Measurements from ENCODE around the gene FHOD3.

The FHOD3 gene

GRCh38 chr18:36668349-36668748 is 370.8 kb downstream of the FHOD3 start:
- DNase-seq (ENCODE audit: low read depth), result no peak

GRCh38 chr18:36672437-36673344 is 375.2 kb downstream of the FHOD3 start:
- DNase-seq (ENCODE audit: low read depth), result no peak

GRCh38 chr18:36673452-36673851 is 375.9 kb downstream of the FHOD3 start:
- no peak for DNase-seq (ENCODE audit: low read depth)

GRCh38 chr18:36675076-36675475 is 377.6 kb downstream of the FHOD3 start:
- no peak for DNase-seq (ENCODE audit: low read depth)

GRCh38 chr18:36675542-36675941 is 378.0 kb downstream of the FHOD3 start:
- DNase-seq (ENCODE audit: low read depth), result no peak

- DNase-seq (ENCODE audit: low read depth), result no peak
Measured at GRCh38 chr18:36676629-36677028, 379.1 kb downstream of the FHOD3 start.

GRCh38 chr18:36680042-36680441 is 382.5 kb downstream of the FHOD3 start:
- DNase-seq (ENCODE audit: low read depth), result no peak

GRCh38 chr18:36685580-36685979 is 388.1 kb downstream of the FHOD3 start:
- DNase-seq (ENCODE audit: low read depth), result no peak

- no peak for DNase-seq (ENCODE audit: low read depth)
Measured at GRCh38 chr18:36688020-36688965, 390.8 kb downstream of the FHOD3 start.

GRCh38 chr18:36692371-36692770 is 394.9 kb downstream of the FHOD3 start:
- no peak for DNase-seq (ENCODE audit: low read depth)

- DNase-seq (ENCODE audit: low read depth), result no peak
Measured at GRCh38 chr18:36692921-36693332, 395.4 kb downstream of the FHOD3 start.

- no peak for DNase-seq (ENCODE audit: low read depth)
Measured at GRCh38 chr18:36693931-36694620, 396.6 kb downstream of the FHOD3 start.

GRCh38 chr18:36695806-36696205 is 398.3 kb downstream of the FHOD3 start:
- DNase-seq (ENCODE audit: low read depth), result no peak

GRCh38 chr18:36697905-36698304 is 400.4 kb downstream of the FHOD3 start:
- DNase-seq (ENCODE audit: low read depth), result no peak

GRCh38 chr18:36700955-36701354 is 403.4 kb downstream of the FHOD3 start:
- no peak for DNase-seq (ENCODE audit: low read depth)

- DNase-seq (ENCODE audit: low read depth), result no peak
Measured at GRCh38 chr18:36702401-36703013, 405.0 kb downstream of the FHOD3 start.

- DNase-seq (ENCODE audit: low read depth), result no peak
Measured at GRCh38 chr18:36704156-36704555, 406.6 kb downstream of the FHOD3 start.

GRCh38 chr18:36706134-36706881 is 408.8 kb downstream of the FHOD3 start:
- DNase-seq (ENCODE audit: low read depth), result no peak

GRCh38 chr18:36708366-36708765 is 410.9 kb downstream of the FHOD3 start:
- no peak for DNase-seq (ENCODE audit: low read depth)

GRCh38 chr18:36709315-36709714 is 411.8 kb downstream of the FHOD3 start:
- no peak for DNase-seq (ENCODE audit: low read depth)

All from stimulated activated CD8-positive, alpha-beta memory T cell treated with anti-CD3 and anti-CD28 coated beads, Interleukin-12 subunit alpha, Interleukin-12 subunit beta, amount 100 ng/mL, for 4 hours (primary cell).